ENCODE data around the gene EPB41L3. TPM values are rescaled to one million over a fixed set of nuclear protein-coding genes. Genes with fewer than 3 reads are reported as not detected.

The EPB41L3 gene
- total RNA-seq, 1 experiment from 2014 or later: 0.34 TPM

GRCh38 chr18:5496305-5496704 is 47.5 kb downstream of the EPB41L3 start:
- no peak for DNase-seq (ENCODE audit: low read depth, low spot score)
- BruUV-seq (replicated peaks): no TSS peak
- no peak overlapping the region for H3K27ac ChIP-seq (ENCODE audit: low read depth, low read length)
- no peak for ATAC-seq
- no peak overlapping the region for H3K4me2 ChIP-seq (ENCODE audit: low read length)
- peaks cover 7 to 18% of the 10 kb centered on the region in 2 experiments; a peak in 2 of 4 replicates for H3K9me3 ChIP-seq (ENCODE audit: control insufficient read depth in 1 of 2, insufficient read depth in 1 of 2, low read depth in 1 of 2, low read length in 2 of 2)
- no peak overlapping the region for H2AFZ ChIP-seq (ENCODE audit: low read depth, low read length, poor library complexity, severe bottlenecking)
- CTCF ChIA-PET: no interaction called here
- H3K79me2 ChIP-seq (ENCODE audit: insufficient read depth, low read length): no peaks in the 10 kb centered on the region
- POLR2A ChIA-PET: no interaction called here
- no peaks in the 10 kb centered on the region for H3K4me1 ChIP-seq (ENCODE audit: control insufficient read depth in 1 of 2, insufficient read depth in 2 of 2, low read length in 2 of 2)
- no peak overlapping the region for H3K9ac ChIP-seq (ENCODE audit: low read length)
- TF ChIP-seq ATF3 (IDR thresholded peaks at IDR 0.05) (no peak), SRF (IDR thresholded peaks at IDR 0.05; ENCODE audit: low read depth) (no peak), POLR2A (IDR thresholded peaks at IDR 0.05; ENCODE audit: borderline replicate concordance, extremely low read depth, insufficient read depth, insufficient read length) (no peak), SP1 (IDR thresholded peaks at IDR 0.05; ENCODE audit: low read depth) (no peak), MAX (IDR thresholded peaks at IDR 0.05) (no peak), ELF1 (IDR thresholded peaks at IDR 0.05; ENCODE audit: borderline replicate concordance, low read depth) (no peak), ZNF274 (IDR thresholded peaks at IDR 0.05; ENCODE audit: low read depth, low read length) (no peak), JUND (IDR thresholded peaks at IDR 0.05) (no peak), YY1 (IDR thresholded peaks at IDR 0.05; ENCODE audit: extremely low read depth, insufficient replicate concordance, low read depth, low read length) (no peak), ZBTB33 (IDR thresholded peaks at IDR 0.05; ENCODE audit: extremely low read depth, insufficient replicate concordance, low read length) (no peak), POLR2AphosphoS5 (IDR thresholded peaks at IDR 0.05; ENCODE audit: low read depth, low read length) (no peak), CEBPB (IDR thresholded peaks at IDR 0.05; ENCODE audit: low read depth) (no peak), CTCF (IDR thresholded peaks at IDR 0.05 in 2 of 3, conservative IDR thresholded peaks at IDR 0.05 in 1 of 3; ENCODE audit: borderline replicate concordance in 1 of 3, insufficient read depth in 1 of 3, low read depth in 2 of 3, low read length in 2 of 3) (no peak), REST (IDR thresholded peaks at IDR 0.05; ENCODE audit: low read depth) (no peak)
- H3K9me2 ChIP-seq (ENCODE audit: insufficient read depth): no peaks in the 10 kb centered on the region
- no peak overlapping the region for H3K4me3 ChIP-seq (replicated peaks in 1 of 2; ENCODE audit: low read depth in 1 of 2, low read length in 2 of 2)
- H4K20me1 ChIP-seq (ENCODE audit: insufficient read depth): no peaks in the 10 kb centered on the region
- RAD21 ChIA-PET (ENCODE audit: low non-redundant PET in 1 of 2, low total read pairs in 2 of 2, uncharacterized antibody in 2 of 2, unreplicated experiment in 2 of 2): no interaction called here
- no peaks in the 10 kb centered on the region for H3K36me3 ChIP-seq (ENCODE audit: control insufficient read depth in 1 of 2, insufficient read depth in 2 of 2, low read length in 2 of 2)
- intact Hi-C loops (cut with micrococcal nuclease): no loop called here
- no peaks in the 10 kb centered on the region for H3K27me3 ChIP-seq (ENCODE audit: insufficient read depth, low read length)

Data from HCT116 (cell line).